HG03135 (cell line): ENCODE measurements around the gene DET1.
"Not testable (repeated sequence)": the region's sequence is repeated elsewhere in the genome, so short reads cannot be mapped to it uniquely, and the experiment has no call there.

Experiments
- ATAC-seq: cut with Tn5 transposase; IDR thresholded peaks from one replicate; pipeline ENCODE4 v1.9.1; 2021; ENCODE audit warnings: mild to moderate bottlenecking, moderate library complexity; ENCODE audit not compliant: unreplicated experiment

DET1 gene

GRCh38 chr15:88498996-88499395 lies 47.5 kb downstream of the DET1 start:
- ATAC-seq = no peak

GRCh38 chr15:88497109-88497765 lies 49.2 kb downstream of the DET1 start:
- ATAC-seq = no peak

GRCh38 chr15:88493844-88494243 lies 52.6 kb downstream of the DET1 start:
- no peak for ATAC-seq

GRCh38 chr15:88491158-88491557 lies 55.3 kb downstream of the DET1 start:
- no peak for ATAC-seq

GRCh38 chr15:88490036-88490435 lies 56.4 kb downstream of the DET1 start:
- ATAC-seq = no peak

- ATAC-seq = no peak
Observed at GRCh38 chr15:88489321-88489720, 57.2 kb downstream of the DET1 start.

- no peak for ATAC-seq
Observed at GRCh38 chr15:88487796-88488523, 58.5 kb downstream of the DET1 start.

GRCh38 chr15:88487178-88487795 lies 59.2 kb downstream of the DET1 start:
- ATAC-seq = no peak

- no peak for ATAC-seq
Observed at GRCh38 chr15:88484682-88485331, 61.7 kb downstream of the DET1 start.

GRCh38 chr15:88482263-88482662 lies 64.2 kb downstream of the DET1 start:
- ATAC-seq = no peak

GRCh38 chr15:88480981-88481380 lies 65.5 kb downstream of the DET1 start:
- ATAC-seq = no peak

- ATAC-seq = no peak
Observed at GRCh38 chr15:88479169-88479568, 67.3 kb downstream of the DET1 start.

GRCh38 chr15:88477904-88478303 lies 68.6 kb downstream of the DET1 start:
- no peak for ATAC-seq

GRCh38 chr15:88477126-88477525 lies 69.4 kb downstream of the DET1 start:
- ATAC-seq = no peak

- ATAC-seq = no peak
Observed at GRCh38 chr15:88476635-88477060, 69.8 kb downstream of the DET1 start.

GRCh38 chr15:88473661-88474293 lies 72.7 kb downstream of the DET1 start:
- not testable (repeated sequence) for ATAC-seq

GRCh38 chr15:88472225-88472624 lies 74.3 kb downstream of the DET1 start:
- ATAC-seq = no peak

GRCh38 chr15:88470625-88471372 lies 75.7 kb downstream of the DET1 start:
- ATAC-seq = no peak

- no peak for ATAC-seq
Observed at GRCh38 chr15:88469321-88469720, 77.2 kb downstream of the DET1 start.

- ATAC-seq = not testable (repeated sequence)
Observed at GRCh38 chr15:88468721-88469120, 77.8 kb downstream of the DET1 start.
